Activated naive CD8-positive, alpha-beta T cell treated with anti-CD3 and anti-CD28 coated beads, Interleukin-2, amount 10 ng/mL, durations not matched to agents 7 days and 5 days (primary cell): ENCODE data around the gene CTNS. TPM values are rescaled to one million over a fixed set of nuclear protein-coding genes. Genes with fewer than 3 reads are reported as not detected.

ENCODE experiments used
- ATAC-seq: fragments of 150-1000 bp; cut with Tn5 transposase; one replicate; pipeline ENCODE4 v1.10.0; 2021; ENCODE audit warnings: low read depth, moderate library complexity
- POLR2A ChIA-PET: fragments of 350-600 bp; sonication (Branson Sonifier 250); formaldehyde crosslinking; loops from one replicate; lab custom pipeline; 2021; ENCODE audit warnings: antibody characterized with exemption; lab: Charles Lee
- DNase-seq: peaks from one replicate; pipeline ENCODE4 v3.0.0; 2021
- H3K27ac Mint-ChIP-seq: one replicate; pipeline ENCODE4 v1.8.0; 2022; ENCODE audit warnings: mild to moderate bottlenecking, mixed read lengths
- H3K27me3 Mint-ChIP-seq: one replicate; pipeline ENCODE4 v1.8.0; 2022; ENCODE audit warnings: mild to moderate bottlenecking, moderate library complexity, mixed read lengths
- H3K36me3 Mint-ChIP-seq: one replicate; pipeline ENCODE4 v1.8.0; 2021; ENCODE audit warnings: mild to moderate bottlenecking, mixed read lengths
- H3K4me1 Mint-ChIP-seq: one replicate; pipeline ENCODE4 v1.8.0; 2021; ENCODE audit warnings: mixed read lengths
- H3K4me3 Mint-ChIP-seq: one replicate; pipeline ENCODE4 v1.8.0; 2022; ENCODE audit warnings: mild to moderate bottlenecking, moderate library complexity, mixed read lengths
- H3K9me3 Mint-ChIP-seq: one replicate; pipeline ENCODE4 v1.8.0; 2021; ENCODE audit warnings: mixed read lengths
- total RNA-seq, 2 experiments: library from RNA; stranded (reverse); gene quantifications; one replicate each; pipeline ENCODE4 v1.2.3, GENCODE V29; 2021

CTNS gene
- total RNA-seq, 2 experiments from 2014 or later = 8.5 to 10.0 TPM

GRCh38 chr17:3657588-3657869, 21.0 kb downstream of the CTNS start:
- ATAC-seq (no peak), DNase-seq (no peak)
- no peaks in the 10 kb centered on the region for H3K9me3 Mint-ChIP-seq

GRCh38 chr17:3657874-3658783, 21.6 kb downstream of the CTNS start:
- POLR2A ChIA-PET = no interaction called here
- Mint-ChIP-seq H3K27me3 (no peaks in the 10 kb centered on the region), H3K9me3 (no peaks in the 10 kb centered on the region), H3K27ac (no peak overlapping the region), H3K4me3 (no peak overlapping the region), H3K4me1 (no peaks in the 10 kb centered on the region), H3K36me3 (no peaks in the 10 kb centered on the region)
- no peak for ATAC-seq
- no peak for DNase-seq

More at GRCh38 chr17:3657588-3657869, 21.0 kb downstream of the CTNS start:
- Mint-ChIP-seq H3K4me1 (no peaks in the 10 kb centered on the region), H3K27me3 (no peaks in the 10 kb centered on the region), H3K36me3 (no peaks in the 10 kb centered on the region), H3K27ac (no peak overlapping the region), H3K4me3 (no peak overlapping the region)
- POLR2A ChIA-PET = no interaction called here

DNA sequence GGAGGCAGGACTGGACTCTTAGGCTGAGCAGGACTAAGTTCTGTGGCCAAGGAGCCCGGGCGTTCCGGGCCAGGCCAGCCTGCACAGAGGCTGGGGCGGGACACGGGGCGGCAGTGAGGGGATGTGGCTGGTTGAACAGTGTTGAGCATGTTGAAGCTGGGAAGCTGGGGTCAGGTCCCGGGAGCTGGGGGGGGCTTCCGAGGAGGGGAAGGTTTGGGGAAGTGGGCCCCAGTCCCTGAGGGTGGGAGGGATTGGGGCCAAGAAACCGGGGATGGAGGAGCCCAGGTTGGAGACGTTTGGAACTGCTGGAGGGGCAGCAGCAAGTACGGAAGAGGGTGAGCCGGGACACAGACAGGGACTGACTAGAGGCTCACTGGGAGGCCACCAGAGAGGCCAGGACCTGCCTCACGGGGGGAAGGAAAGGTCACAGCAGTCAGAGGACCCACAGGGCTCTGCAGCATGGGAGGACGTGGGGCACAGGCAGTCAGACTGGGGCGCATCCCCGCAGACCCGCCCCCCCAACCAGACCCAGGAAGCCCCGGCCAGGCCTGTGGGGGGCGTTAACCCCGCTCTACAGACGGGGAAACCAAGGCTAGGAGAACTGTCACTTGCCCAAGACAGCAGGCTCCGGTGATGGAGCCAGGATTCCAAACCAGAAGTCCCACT, 22.4 kb downstream of the CTNS start:
- no peaks in the 10 kb centered on the region for H3K36me3 Mint-ChIP-seq
- H3K27ac Mint-ChIP-seq = no peak overlapping the region
- no peak overlapping the region for H3K4me3 Mint-ChIP-seq
- no peak for ATAC-seq
- DNase-seq = no peak
- POLR2A ChIA-PET = no interaction called here
- no peaks in the 10 kb centered on the region for H3K9me3 Mint-ChIP-seq
- H3K27me3 Mint-ChIP-seq = no peaks in the 10 kb centered on the region
- no peaks in the 10 kb centered on the region for H3K4me1 Mint-ChIP-seq

- H3K27ac Mint-ChIP-seq = no peak overlapping the region
- no peak overlapping the region for H3K4me3 Mint-ChIP-seq
- H3K9me3 Mint-ChIP-seq = no peaks in the 10 kb centered on the region
- POLR2A ChIA-PET = no interaction called here
- no peaks in the 10 kb centered on the region for H3K27me3 Mint-ChIP-seq
- H3K4me1 Mint-ChIP-seq = no peaks in the 10 kb centered on the region
- no peaks in the 10 kb centered on the region for H3K36me3 Mint-ChIP-seq
- no peak for DNase-seq
- no peak for ATAC-seq
These were observed 23.1 kb downstream of the CTNS start for GRCh38 chr17:3659541-3660111.

GRCh38 chr17:3660311-3660891, 23.8 kb downstream of the CTNS start:
- Mint-ChIP-seq H3K27ac (no peak overlapping the region), H3K9me3 (no peaks in the 10 kb centered on the region), H3K4me1 (no peaks in the 10 kb centered on the region), H3K4me3 (no peak overlapping the region), H3K27me3 (no peaks in the 10 kb centered on the region), H3K36me3 (no peaks in the 10 kb centered on the region)
- POLR2A ChIA-PET = no interaction called here
- DNase-seq = no peak
- ATAC-seq = no peak

GRCh38 chr17:3663102-3664011, 26.8 kb downstream of the CTNS start:
- no peaks in the 10 kb centered on the region for H3K9me3 Mint-ChIP-seq
- POLR2A ChIA-PET = no interaction called here
- no peaks in the 10 kb centered on the region for H3K36me3 Mint-ChIP-seq
- H3K4me1 Mint-ChIP-seq = peaks cover 5% of the 10 kb centered on the region
- no peak overlapping the region for H3K4me3 Mint-ChIP-seq
- ATAC-seq = no peak
- DNase-seq = no peak
- H3K27me3 Mint-ChIP-seq = no peaks in the 10 kb centered on the region
- H3K27ac Mint-ChIP-seq = no peak overlapping the region

DNA sequence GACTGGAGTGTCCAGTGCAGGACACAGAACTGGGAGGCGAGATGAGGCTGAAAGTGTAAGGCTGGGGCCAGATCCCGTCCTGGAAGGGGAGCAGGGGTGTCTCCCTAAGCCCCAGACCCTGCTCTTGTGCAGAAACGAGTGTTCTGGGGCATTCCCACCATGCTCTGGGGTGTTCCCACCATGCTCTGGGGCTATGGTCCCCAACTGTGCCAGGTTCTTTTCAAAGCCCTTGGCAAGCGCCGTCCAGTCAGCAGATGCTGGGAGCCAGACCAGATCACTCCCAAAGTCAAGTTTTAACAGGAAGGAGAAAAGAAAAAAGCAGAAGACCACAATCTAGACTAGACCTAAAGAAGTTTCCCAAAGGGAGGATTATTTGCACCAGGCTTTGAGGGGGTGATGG, 29.3 kb downstream of the CTNS start:
- POLR2A ChIA-PET = no interaction called here
- H3K4me3 Mint-ChIP-seq = no peak overlapping the region

DNA sequence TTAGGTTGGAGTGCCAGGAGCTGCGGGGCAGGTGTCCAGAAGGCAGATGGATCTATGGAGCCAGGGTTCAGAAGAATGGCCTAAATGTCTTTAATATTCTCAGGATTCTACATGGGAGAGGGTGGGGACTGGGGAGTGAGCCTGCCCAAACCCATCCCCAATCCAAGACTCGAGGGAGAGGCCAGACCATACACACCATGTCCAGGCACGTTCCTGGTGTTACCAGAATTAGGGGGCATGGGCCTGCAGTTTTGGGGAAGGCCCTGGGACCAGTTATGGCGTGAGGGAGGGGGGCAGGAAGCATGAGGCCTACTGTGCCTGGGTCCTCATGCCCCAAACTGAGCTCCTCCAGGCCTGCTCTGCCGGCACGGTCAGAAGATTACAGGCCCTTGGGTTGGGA, 30.0 kb downstream of the CTNS start:
- ATAC-seq (no peak), DNase-seq (no peak)
- H3K4me3 Mint-ChIP-seq = peak overlapping the region; percentile 4
- no peaks in the 10 kb centered on the region for H3K9me3 Mint-ChIP-seq
- POLR2A ChIA-PET = interaction anchor here (0.7 kb wide), 1 partner anchor 1804 kb away, joined by 4 read pairs; no protein-coding TSS in a partner anchor
- peaks cover under 1% of the 10 kb centered on the region for H3K36me3 Mint-ChIP-seq
- peaks cover 12% of the 10 kb centered on the region for H3K4me1 Mint-ChIP-seq
- peak overlapping the region; percentile 13 for H3K27ac Mint-ChIP-seq
- H3K27me3 Mint-ChIP-seq = no peaks in the 10 kb centered on the region

More for the DNA sequence above, 29.3 kb downstream of the CTNS start:
- no peaks in the 10 kb centered on the region for H3K9me3 Mint-ChIP-seq
- H3K4me1 Mint-ChIP-seq = peaks cover 12% of the 10 kb centered on the region
- no peaks in the 10 kb centered on the region for H3K27me3 Mint-ChIP-seq
- no peaks in the 10 kb centered on the region for H3K36me3 Mint-ChIP-seq
- ATAC-seq (no peak), DNase-seq (no peak)
- H3K27ac Mint-ChIP-seq = no peak overlapping the region

DNA sequence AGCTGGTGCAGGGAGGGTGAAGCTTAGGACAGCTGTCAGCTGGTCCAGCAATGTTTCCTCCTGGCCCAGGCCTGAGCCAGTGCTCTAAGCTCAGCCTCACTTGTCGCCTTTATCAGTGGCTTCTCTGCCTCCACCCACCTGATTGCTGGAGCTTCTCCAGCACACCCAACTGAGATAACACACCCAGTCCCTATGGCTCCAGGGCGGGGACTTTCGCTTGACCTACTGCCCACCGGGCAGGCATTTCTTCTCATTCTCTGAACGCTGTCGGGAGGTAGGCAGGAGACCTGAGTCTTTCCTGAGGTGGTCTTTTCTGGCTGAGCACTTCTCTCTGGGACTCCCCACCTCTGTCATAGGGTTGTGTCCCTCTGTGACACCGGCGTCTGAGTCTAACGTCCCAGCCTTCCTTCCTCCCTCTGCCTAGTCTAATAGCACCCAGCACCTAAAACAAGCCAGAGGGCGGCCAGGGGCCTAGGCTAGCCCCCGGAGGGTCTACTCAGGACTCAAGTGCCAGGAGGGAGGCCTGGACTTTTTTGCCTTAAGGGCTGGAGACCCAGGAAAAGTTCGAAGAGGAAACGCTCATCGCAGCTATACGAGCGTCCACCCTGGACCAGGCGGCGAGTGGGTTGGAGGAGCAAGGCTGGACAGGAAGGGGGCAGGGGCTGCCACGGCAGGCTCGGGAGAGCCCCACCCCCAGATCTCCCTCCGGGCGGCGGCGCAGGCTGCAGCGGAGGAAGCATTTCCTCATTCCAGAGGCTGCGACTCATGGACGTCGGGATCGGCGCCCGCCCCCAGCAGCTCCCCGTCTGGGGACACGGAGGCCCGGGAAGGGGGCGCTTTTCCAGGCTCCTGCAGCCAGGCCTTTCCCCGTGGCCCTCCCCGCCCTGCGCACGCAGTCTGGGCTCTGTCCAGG, 31.1 kb downstream of the CTNS start:
- H3K27ac Mint-ChIP-seq = peak overlapping the region; percentile 60
- peaks cover 3% of the 10 kb centered on the region for H3K36me3 Mint-ChIP-seq
- POLR2A ChIA-PET = interaction anchor here (0.7 to 1.0 kb wide), 3 partner anchors 32 to 1803 kb away, joined by 3 to 5 read pairs (median 4); partner anchors contain the start of genes CTNS, HASPIN and SHPK
- no peaks in the 10 kb centered on the region for H3K27me3 Mint-ChIP-seq
- peaks cover 12% of the 10 kb centered on the region for H3K4me1 Mint-ChIP-seq
- DNase-seq (peak; percentile 54), ATAC-seq (no peak)
- H3K9me3 Mint-ChIP-seq = no peaks in the 10 kb centered on the region
- peak overlapping the region; percentile 92 for H3K4me3 Mint-ChIP-seq

DNA sequence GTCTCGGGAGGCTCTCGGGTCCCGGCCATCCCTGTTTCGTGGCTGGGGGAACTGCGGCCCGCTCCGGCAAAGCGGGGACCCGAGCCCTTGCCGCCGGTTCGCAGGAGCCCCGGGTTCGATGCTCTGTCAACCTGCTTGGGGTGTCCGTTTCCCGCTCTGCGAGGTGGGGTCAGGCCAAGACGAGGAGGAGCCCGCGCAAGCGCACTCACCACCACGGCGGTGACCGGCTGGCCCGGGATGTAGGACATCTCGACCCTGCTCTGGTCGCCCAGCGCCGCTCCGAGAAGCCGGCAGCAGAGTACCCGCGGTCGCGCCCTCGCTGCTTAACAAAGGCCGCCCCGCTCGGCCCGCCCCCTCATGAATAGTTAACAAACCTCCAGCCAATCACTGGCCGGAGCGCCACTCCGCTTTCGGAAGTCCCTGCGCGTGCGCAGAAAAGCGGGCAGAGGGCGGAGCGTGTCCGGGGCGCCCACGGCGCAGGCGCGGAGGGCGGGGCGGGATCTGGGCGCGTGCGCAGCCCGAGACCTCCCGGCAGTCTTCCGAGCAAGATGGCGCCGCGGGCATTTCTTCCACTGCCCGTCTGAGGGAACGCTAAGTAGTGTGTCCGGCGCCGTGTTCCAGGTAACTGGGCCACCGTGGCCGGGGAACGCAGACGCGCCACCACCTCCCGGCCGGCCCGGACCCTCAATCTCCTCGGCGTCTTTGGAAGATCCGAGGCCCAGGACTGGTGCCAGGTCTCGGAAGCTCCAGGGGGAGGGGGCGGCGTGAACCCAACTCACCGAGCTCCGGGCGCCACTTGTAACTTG, 31.9 kb downstream of the CTNS start, which contains the start of the genes EMC6 and TAX1BP3:
Gene EMC6 (plus strand): TSS at position 534 of the 806 bp plus-strand sequence. CDS start 335 bp downstream, outside the sequence.
Gene TAX1BP3 (minus strand): TSS at position 300 of the 806 bp plus-strand sequence. CDS start 52 bp downstream, at position 248.
- DNase-seq = peak; percentile 100
- peak; percentile 95 for ATAC-seq
- Mint-ChIP-seq H3K27ac (peak within 1 kb of the TSS; percentile 79), H3K27me3 (no peaks in the 10 kb centered on the region), H3K4me3 (peak within 1 kb of the TSS; percentile 92), H3K36me3 (peaks cover 3% of the 10 kb centered on the region), H3K9me3 (no peaks in the 10 kb centered on the region), H3K4me1 (peaks cover 12% of the 10 kb centered on the region)
- POLR2A ChIA-PET = interaction anchor here (0.6 to 1.0 kb wide), 4 partner anchors 9 to 126 kb away, joined by 3 to 8 read pairs (median 4); partner anchors contain the start of genes CTNS and SHPK

GRCh38 chr17:3669085-3669347, 32.5 kb downstream of the CTNS start:
- no peak for ATAC-seq

More at GRCh38 chr17:3669085-3669347, 32.5 kb downstream of the CTNS start:
- H3K9me3 Mint-ChIP-seq = no peaks in the 10 kb centered on the region
- no peak for DNase-seq
- H3K4me1 Mint-ChIP-seq = peaks cover 12% of the 10 kb centered on the region
- peak overlapping the region; percentile 92 for H3K4me3 Mint-ChIP-seq
- POLR2A ChIA-PET = interaction anchor here (0.6 to 1.0 kb wide), 4 partner anchors 9 to 125 kb away, joined by 3 to 8 read pairs (median 4); partner anchors contain the start of genes CTNS and SHPK
- peaks cover 3% of the 10 kb centered on the region for H3K36me3 Mint-ChIP-seq
- H3K27me3 Mint-ChIP-seq = no peaks in the 10 kb centered on the region
- H3K27ac Mint-ChIP-seq = peak overlapping the region; percentile 79
